Right renal pelvis (tissue), 4 donors: ENCODE results near the gene CABP2. TPM values are rescaled to one million over a fixed set of nuclear protein-coding genes. Genes with fewer than 3 reads are reported as not detected.
"Not testable (repeated sequence)": the region's sequence is repeated elsewhere in the genome, so short reads cannot be mapped to it uniquely, and the experiment has no call there.

ENCODE experiments used
- DNase-seq, 4 donors: peaks; one replicate each; pipeline ENCODE4 v3.0.0-alpha.2; 2013; ENCODE audit warnings: low read depth in 4 of 4, low spot score in 3 of 4, missing footprints in 1 of 4
- polyA plus RNA-seq, 4 donors: library from polyadenylated mRNA; unstranded; fragments of 120-200 nt; gene quantifications; one replicate each; pipeline ENCODE4 v1.2.1, GENCODE V29; 2013; ENCODE audit not compliant: insufficient read length in 4 of 4

The CABP2 gene
- polyA plus RNA-seq, 4 donors: 0.19 to 0.61 TPM; not detected in 2

DNA sequence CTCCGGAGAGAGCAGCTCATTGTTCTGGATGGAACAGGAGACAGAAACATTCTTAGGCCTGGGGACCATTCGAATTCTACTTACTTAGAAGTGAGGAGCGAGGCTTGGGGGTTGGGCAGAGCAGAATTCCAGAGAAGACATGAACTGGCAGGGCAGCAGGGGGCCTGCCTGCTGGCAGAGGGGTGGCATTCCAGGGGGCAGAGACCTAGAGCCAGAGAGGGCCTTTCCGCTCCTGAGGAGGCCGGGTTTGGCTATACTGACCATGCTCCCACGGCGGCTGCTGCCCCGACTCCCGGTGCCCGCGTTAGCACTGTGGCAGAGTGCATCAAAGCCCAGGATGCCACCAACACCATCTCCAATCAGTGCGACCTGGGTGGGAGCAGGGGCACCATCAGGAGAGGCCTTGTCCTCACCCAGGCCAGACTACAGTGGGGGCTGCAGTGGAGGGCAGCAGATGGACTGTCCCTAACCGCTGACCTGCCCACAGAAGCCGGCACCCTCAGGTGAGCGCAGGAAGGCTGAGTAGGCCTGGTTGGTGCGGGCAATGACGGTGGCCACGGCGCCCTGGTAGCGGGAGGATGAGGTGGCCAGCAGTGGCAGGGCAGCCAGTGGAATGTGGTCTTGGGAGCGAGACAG lies 25.5 kb downstream of the CABP2 start:
- DNase-seq: no peak

DNA sequence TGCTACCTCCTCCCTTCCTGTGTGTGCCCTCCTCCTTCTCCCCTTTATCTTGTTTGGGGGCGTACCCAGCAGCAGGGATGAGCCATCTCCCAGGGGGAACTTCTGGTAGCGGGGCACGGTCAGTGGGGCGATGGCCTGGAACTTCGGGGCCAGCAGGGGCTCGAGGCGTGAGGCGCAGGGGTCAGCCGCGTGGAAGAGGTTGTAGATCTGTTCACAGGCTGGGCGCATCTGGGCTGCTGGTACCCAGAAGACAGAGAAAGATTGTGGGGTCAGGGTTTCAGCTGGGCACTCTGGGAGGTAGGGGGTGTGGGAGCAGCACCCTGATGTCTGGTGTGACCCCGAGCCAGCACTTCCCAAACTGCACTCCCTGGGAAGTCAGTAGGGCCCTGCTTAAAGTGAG lies 27.1 kb downstream of the CABP2 start:
- no peak for DNase-seq

DNA sequence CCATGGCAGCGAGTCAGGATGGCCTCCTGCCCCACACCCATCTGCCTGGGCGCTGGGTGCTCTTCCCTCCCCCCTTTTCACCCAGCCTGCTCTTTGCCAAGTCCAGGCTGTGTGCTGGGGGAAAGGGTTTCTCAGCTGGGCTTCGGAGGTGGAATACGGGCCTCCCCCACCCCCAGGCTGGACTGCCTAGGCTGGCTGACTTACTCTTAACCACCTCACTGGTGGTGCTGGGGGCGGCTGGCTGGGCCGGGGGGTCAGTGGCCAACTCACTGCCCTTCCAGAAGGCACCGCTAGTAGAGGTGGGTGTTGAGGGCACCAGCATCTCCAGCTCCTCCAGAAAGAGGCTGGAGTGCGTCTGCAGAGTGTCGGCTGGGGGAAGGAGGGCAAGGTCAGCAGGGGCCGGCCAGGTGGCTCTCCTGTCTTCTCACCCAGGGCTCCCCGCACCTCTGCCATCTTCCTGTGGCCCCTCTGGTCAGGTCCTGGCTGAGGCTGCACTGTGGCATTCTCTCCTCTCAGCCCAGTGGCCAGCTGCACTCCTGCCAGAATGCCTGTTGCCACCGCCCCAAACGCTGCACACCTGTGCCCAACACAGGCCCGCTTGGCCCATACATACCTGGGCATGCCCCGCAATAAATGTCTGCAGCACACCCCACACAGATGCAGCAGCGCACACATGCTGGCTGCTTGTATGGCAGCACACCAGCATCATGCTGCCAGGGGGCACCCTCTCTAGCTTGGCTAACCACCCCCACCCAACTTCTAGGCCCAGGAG lies 27.8 kb downstream of the CABP2 start:
- DNase-seq: no peak

DNA sequence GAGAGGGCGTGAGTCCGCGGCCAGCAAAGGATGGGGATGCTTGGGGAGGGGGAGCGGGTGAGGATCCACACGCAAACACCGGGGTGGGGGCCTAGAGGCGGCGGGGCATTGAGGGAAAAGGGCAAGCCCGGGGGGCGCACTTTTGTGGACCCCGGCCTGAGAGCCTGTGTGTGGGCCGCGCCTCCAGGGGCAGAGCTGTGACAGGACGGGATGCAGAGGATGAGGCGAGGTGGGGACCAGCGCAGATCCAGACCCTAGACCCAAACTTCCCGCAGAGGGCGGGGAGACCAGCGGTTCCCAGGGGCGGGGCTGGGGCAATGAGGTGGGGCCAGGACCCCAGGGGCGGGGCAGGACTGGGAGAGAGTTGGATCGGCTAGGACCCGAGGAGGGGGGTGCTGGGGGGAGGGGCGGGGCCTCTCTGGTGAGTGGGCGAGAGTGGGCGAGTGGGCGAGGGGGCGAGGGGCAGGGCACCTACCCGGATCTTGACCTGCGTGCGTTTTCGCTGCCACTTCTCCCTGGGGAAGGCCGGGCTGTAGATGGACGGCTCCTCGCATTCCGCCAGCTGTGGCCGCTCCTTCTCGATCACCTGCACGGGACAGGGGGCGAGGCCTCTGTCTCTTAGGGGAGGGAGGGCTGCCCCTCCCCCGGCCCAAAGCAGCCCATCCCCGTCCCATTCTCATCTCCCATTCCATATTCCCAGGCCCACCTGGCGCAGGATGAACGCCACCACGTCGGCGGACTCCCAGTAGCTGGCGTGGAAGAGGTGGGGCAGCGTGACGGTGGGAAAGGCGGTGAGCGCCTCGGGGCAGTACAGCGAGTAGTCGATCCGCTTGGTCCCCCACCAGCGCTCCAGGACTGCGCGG lies 28.6 kb downstream of the CABP2 start:
- no peak for DNase-seq

- DNase-seq: no peak
These were observed 29.5 kb downstream of the CABP2 start for GRCh38 chr11:67493548-67494370.

DNA sequence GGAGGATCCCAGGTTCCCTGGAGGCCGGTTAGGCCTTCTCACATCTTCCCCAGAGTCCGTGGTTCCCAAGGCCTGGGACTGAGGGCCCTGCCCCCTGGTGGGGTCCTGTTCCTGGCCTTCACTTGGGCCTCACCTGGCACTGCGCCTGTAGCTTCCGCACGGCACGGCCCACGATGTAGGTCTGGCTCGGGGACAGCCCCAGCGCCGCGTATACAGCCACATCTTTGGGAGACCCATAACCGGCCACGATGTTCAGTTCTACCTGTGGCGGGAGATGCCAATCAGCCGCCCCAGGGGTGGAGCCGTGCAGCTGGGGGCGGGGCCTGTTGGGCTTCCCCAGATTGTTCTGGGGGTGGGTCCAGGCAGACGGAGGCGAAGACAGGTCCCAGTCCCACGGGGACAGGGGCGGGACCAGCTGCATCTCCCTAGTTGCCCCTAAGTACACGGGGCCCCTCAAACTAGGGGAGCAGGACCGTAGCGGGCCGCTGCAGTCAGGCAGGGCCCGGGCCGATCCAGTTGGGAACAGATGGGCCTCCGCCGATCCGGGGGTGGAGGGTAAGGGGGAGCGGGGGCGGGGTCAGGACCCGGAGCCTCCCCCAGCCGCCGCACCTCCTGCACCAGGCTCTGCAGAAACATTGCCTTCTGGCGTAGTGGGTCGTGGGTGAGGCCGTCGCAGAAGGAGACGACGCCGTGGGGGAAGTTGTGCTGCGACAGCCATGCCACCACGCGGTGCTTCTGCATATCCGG lies 30.3 kb downstream of the CABP2 start:
- no peak for DNase-seq

DNA sequence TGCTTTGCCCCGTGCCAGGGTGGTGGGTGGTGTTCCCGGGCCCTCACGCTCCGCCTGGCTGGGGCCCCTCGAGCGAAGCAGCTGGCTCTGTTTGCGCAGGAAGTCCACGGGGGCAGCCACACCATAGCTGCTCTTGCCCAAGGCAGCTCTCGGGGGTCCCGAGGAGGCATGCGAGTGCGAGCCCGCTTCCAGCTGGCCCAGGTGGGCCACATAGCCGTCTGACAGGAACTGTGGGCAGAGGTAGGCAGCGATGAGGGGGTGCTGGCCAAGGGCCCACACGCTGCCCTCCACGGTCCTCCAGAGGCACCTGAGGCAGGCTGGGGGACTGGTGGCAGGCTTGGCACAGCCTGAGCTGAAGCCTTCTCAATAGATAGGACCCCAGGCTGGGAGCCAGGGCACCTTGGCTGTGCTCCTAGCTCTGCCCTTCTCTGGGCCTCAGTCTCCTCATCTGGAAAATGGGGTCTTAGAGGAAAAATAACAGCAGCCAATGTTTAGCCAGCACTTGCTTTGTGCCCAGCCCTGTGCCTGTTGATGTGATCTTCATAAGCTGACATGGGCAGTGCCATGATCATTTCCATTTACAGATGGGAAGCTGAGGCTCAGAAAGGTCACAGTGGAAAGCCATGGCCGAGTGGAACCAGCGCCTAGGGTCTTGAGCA lies 31.0 kb downstream of the CABP2 start:
- DNase-seq: no peak

- no peak for DNase-seq
These were observed 31.8 kb downstream of the CABP2 start for GRCh38 chr11:67491276-67492068.

DNA sequence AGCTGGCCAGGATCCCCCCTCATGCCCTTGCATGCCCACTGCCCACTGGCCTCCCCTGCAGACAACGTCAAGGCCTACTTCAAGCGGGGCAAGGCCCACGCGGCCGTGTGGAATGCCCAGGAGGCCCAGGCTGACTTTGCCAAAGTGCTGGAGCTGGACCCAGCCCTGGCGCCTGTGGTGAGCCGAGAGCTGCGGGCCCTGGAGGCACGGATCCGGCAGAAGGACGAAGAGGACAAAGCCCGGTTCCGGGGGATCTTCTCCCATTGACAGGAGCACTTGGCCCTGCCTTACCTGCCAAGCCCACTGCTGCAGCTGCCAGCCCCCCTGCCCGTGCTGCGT lies 32.5 kb downstream of the CABP2 start:
- DNase-seq: no peak

- no peak for DNase-seq
These were observed 33.1 kb downstream of the CABP2 start for GRCh38 chr11:67489885-67490726.

DNA sequence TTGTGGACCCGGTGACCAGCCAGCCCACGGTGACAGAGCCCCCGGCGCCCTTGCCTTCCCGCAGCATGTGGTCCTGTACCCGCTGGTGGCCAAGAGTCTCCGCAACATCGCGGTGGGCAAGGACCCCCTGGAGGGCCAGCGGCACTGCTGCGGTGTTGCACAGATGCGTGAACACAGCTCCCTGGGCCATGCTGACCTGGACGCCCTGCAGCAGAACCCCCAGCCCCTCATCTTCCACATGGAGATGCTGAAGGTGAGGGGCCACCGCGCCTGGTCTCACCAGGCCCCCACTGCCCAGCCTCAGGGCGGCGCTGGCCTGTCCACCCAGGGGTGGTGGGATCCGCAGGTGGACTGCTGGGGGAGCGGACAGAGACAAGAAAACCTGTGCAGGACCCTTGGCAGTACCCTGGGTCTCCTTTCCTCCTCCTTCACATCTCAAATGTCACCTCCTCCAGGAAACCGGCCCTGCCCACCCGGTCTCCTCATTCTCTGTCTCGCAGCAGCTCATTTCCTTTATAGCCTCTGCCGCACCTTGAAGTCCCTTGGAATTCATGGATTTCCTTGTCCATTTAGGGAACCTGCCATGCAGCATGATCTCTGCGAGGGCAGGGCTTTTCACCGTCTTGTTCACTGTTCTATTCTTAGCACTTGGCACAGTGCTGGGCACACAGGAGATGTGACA lies 33.9 kb downstream of the CABP2 start:
- DNase-seq: no peak

DNA sequence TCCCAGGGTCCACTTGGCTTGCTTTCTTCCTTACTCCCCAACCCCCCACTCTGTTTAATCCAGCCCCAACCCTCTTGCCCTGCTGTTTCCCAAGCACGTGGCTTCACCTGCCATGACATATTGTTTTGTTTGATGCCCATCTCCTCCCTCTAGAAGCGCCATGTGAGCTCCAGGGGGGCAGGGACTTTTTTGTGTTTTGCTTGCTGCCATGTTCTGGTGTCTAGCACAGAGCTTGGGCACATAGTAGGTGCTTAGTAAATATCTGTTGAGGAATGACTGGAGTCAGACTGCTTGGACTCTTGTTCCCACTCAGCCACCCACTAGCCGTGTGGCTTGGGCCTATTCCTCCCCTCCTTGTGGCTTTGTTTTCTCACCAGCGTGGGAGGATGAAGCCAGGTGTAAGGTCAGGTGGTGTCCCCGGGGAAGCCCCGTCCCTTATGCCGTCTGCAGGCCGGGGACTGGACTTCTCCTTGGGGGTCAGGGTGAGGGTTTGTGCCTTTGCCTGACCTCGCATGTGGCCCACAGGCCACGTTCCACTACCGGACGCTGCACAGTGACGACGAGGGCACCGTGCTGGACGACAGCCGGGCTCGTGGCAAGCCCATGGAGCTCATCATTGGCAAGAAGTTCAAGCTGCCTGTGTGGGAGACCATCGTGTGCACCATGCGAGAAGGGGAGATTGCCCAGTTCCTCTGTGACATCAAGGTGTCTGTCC lies 36.6 kb downstream of the CABP2 start:
- no peak for DNase-seq

DNA sequence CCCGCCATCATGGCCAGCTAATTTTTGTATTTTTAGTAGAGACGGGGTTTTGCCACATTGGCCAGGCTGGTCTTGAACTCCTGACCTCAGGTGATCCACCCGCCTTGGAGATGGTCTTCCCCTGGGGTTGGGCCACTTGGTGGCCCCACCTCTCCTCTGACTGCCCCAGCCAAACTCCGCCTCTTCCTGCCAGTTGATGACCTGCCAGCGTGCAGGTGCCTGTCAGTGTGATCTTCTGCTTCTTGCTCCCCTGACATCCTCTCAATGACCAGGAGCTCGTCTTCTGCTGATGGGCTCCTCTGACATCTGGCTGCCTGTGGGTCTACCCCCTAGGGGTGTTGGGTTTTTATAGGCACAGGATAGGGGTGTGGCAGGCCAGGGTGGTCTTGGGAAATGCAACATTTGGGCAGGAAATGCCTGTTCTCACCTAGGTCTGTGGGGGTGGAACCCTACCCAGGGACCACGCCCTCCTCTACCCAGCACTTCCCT lies 37.3 kb downstream of the CABP2 start:
- not testable (repeated sequence) for DNase-seq

DNA sequence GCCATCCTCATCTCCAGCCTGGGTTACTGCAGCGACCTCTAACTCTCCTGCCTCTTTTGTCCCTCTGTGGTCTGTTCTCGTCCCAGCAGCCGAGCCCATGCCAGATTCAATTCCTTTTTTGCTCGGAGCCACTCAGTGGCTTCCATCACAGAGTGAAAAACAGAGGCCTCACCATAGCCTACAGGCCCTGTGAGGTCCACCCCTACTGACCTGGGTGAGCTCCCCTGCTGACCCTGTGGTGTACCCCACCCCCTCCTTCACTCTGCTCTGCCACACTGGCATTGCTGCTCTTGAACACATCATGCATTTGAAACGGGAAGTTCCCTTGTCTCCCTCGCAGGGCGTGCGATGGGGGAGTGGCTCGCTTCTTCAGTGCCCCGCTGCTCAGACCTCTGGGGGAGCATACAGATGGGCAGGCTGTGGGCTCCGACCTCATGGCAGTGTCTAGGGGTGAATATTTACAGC lies 38.4 kb downstream of the CABP2 start:
- no peak for DNase-seq

GRCh38 chr11:67483831-67484665 lies 39.2 kb downstream of the CABP2 start:
- DNase-seq: no peak
